CD4-positive, alpha-beta T cell treated with Interleukin-12 subunit alpha and Interleukin-12 subunit beta, for 1 hour (primary cell): ENCODE results near the gene FAM13A.
"Not testable (repeated sequence)": the region's sequence is repeated elsewhere in the genome, so short reads cannot be mapped to it uniquely, and the experiment has no call there.

ENCODE experiments used
- DNase-seq: peaks from one replicate; pipeline ENCODE4 v3.0.0-alpha.2; 2020

The FAM13A gene

GRCh38 chr4:88955580-88956380, 101.2 kb downstream of the FAM13A start:
- DNase-seq, result no peak

- no peak for DNase-seq
These were observed 103.6 kb downstream of the FAM13A start for GRCh38 chr4:88953400-88953799.

GRCh38 chr4:88952081-88952480, 104.9 kb downstream of the FAM13A start:
- DNase-seq, result no peak

GRCh38 chr4:88949605-88950004, 107.4 kb downstream of the FAM13A start:
- no peak for DNase-seq

- peak; percentile 40 for DNase-seq
These were observed 116.5 kb downstream of the FAM13A start for GRCh38 chr4:88940506-88940905.

GRCh38 chr4:88939697-88940096, 117.3 kb downstream of the FAM13A start:
- DNase-seq, result no peak

GRCh38 chr4:88938138-88938537, 118.8 kb downstream of the FAM13A start:
- no peak for DNase-seq

GRCh38 chr4:88937081-88937480, 119.9 kb downstream of the FAM13A start:
- DNase-seq, result no peak

- DNase-seq, result no peak
These were observed 123.4 kb downstream of the FAM13A start for GRCh38 chr4:88933414-88934160.

GRCh38 chr4:88928852-88929251, 128.1 kb downstream of the FAM13A start:
- DNase-seq, result no peak

- DNase-seq, result no peak
These were observed 129.6 kb downstream of the FAM13A start for GRCh38 chr4:88927420-88927819.

GRCh38 chr4:88919056-88919455, 137.9 kb downstream of the FAM13A start:
- no peak for DNase-seq

GRCh38 chr4:88913181-88913580, 143.8 kb downstream of the FAM13A start:
- not testable (repeated sequence) for DNase-seq

GRCh38 chr4:88911246-88912212, 145.5 kb downstream of the FAM13A start:
- DNase-seq, result no peak

GRCh38 chr4:88910101-88910500, 146.9 kb downstream of the FAM13A start:
- DNase-seq, result no peak

GRCh38 chr4:88908521-88908920, 148.5 kb downstream of the FAM13A start:
- no peak for DNase-seq

- DNase-seq, result no peak
These were observed 149.0 kb downstream of the FAM13A start for GRCh38 chr4:88908003-88908402.

GRCh38 chr4:88907478-88907877, 149.5 kb downstream of the FAM13A start:
- DNase-seq, result no peak

- not testable (repeated sequence) for DNase-seq
These were observed 152.7 kb downstream of the FAM13A start for GRCh38 chr4:88904240-88904639.

- DNase-seq, result no peak
These were observed 156.6 kb downstream of the FAM13A start for GRCh38 chr4:88900432-88900831.

GRCh38 chr4:88897752-88898151, 159.2 kb downstream of the FAM13A start:
- DNase-seq, result no peak

- DNase-seq, result no peak
These were observed 159.8 kb downstream of the FAM13A start for GRCh38 chr4:88897180-88897579.

- no peak for DNase-seq
These were observed 163.0 kb downstream of the FAM13A start for GRCh38 chr4:88893961-88894360.
